Measurements from ENCODE around the gene AKR1B15. TPM values are rescaled to one million over a fixed set of nuclear protein-coding genes. Genes with fewer than 3 reads are reported as not detected.

Gene AKR1B15
- total and polyA plus RNA-seq, 8 donors, result 0.25 TPM; not detected in 7

GRCh38 chr7:134627109-134627774 lies 78.3 kb downstream of the AKR1B15 start:
- no peak for TF ChIP-seq CTCF (IDR thresholded peaks at IDR 0.05)
- DNase-seq, result no peak
- ATAC-seq, result no peak
- 64 to 84% methylated on average over 2 of the region's 2 CpGs for WGBS, 2 donors
- no peak overlapping the region for H3K4me3 ChIP-seq
- FAIRE-seq, result no peak
- no peaks in the 10 kb centered on the region for H3K27me3 ChIP-seq
- no peaks in the 10 kb centered on the region for H3K36me3 ChIP-seq
- no peaks in the 10 kb centered on the region for H3K4me1 ChIP-seq
- intact Hi-C loops (cut with DNase I), result no loop called here
- H3K27ac ChIP-seq, result no peak overlapping the region
- no peaks in the 10 kb centered on the region for H3K9me3 ChIP-seq

- Histone ChIP-seq H3K27me3 (no peaks in the 10 kb centered on the region), H3K9me3 (no peaks in the 10 kb centered on the region), H3K4me1 (no peaks in the 10 kb centered on the region), H3K36me3 (no peaks in the 10 kb centered on the region), H3K4me3 (no peak overlapping the region), H3K27ac (no peak overlapping the region)
- TF ChIP-seq CTCF (IDR thresholded peaks at IDR 0.05), result no peak
- ATAC-seq (no peak), FAIRE-seq (no peak), DNase-seq (no peak)
- 0% methylated on average over 1 of the region's 1 CpG for WGBS, 2 donors
- intact Hi-C loops (cut with DNase I), result no loop called here
Observed at GRCh38 chr7:134627775-134628153, 78.9 kb downstream of the AKR1B15 start.

GRCh38 chr7:134629445-134629844 lies 80.5 kb downstream of the AKR1B15 start:
- FAIRE-seq (no peak), ATAC-seq (no peak), DNase-seq (no peak)
- Histone ChIP-seq H3K27me3 (no peaks in the 10 kb centered on the region), H3K4me3 (no peak overlapping the region), H3K27ac (no peak overlapping the region), H3K4me1 (no peaks in the 10 kb centered on the region), H3K36me3 (no peaks in the 10 kb centered on the region), H3K9me3 (no peaks in the 10 kb centered on the region)
- intact Hi-C loops (cut with DNase I), result no loop called here
- TF ChIP-seq CTCF (IDR thresholded peaks at IDR 0.05), result no peak

Other genes with a start within 250 kb of the AKR1B15 start
- 1 to 10 TPM; 2.2 to 8.0 (median 3.0) TPM for gene SLC35B4, start 232.2 kb upstream of the AKR1B15 start, total RNA-seq
- 1 to 10 TPM; 3.8 to 4.6 TPM for gene SLC35B4, start 232.2 kb upstream of the AKR1B15 start, polyA plus RNA-seq
- gene AKR1B1, start 90.0 kb upstream of the AKR1B15 start, total RNA-seq, result 10 to 100 TPM; 13.2 to 47.1 (median 19.2) TPM
- gene AKR1B1, start 90.0 kb upstream of the AKR1B15 start, polyA plus RNA-seq, result 10 to 100 TPM; 17.5 to 34.8 TPM
- gene AKR1B10, start 21.5 kb upstream of the AKR1B15 start, total RNA-seq, result 1 to 10 TPM in 2 of 6 donors, under 1 TPM in 3, not detected in 1; 0.28 to 2.8 (median 0.35) TPM
- gene AKR1B10, start 21.5 kb upstream of the AKR1B15 start, polyA plus RNA-seq, result under 1 TPM in 1 of 2 donors, not detected in 1; 0.66 TPM
- gene BPGM, start 97.7 kb downstream of the AKR1B15 start, total RNA-seq, result 1 to 10 TPM; 2.8 to 10.0 (median 4.7) TPM
- gene BPGM, start 97.7 kb downstream of the AKR1B15 start, polyA plus RNA-seq, result 1 to 10 TPM; 9.1 to 10.0 TPM
- gene CALD1, start 230.5 kb downstream of the AKR1B15 start, total RNA-seq, result 10 to 100 TPM; 17.0 to 85.8 (median 27.3) TPM
- 10 to 100 TPM; 35.1 to 35.3 TPM for gene CALD1, start 230.5 kb downstream of the AKR1B15 start, polyA plus RNA-seq

All from pancreas (tissue), 10 donors.